HG03558 (cell line): ENCODE data around the gene GRIN3B.

Experiments
- ATAC-seq: cut with Tn5 transposase; IDR thresholded peaks from one replicate; pipeline ENCODE4 v1.9.1; 2021; ENCODE audit warnings: moderate number of reproducible peaks; ENCODE audit not compliant: unreplicated experiment; ENCODE audit errors: extremely low read depth

GRIN3B gene

GRCh38 chr19:1053176-1054101 lies 53.2 kb downstream of the GRIN3B start:
- no peak for ATAC-seq

- ATAC-seq, result no peak
These were observed 54.1 kb downstream of the GRIN3B start for GRCh38 chr19:1054102-1055027.

GRCh38 chr19:1055028-1055425 lies 54.8 kb downstream of the GRIN3B start:
- no peak for ATAC-seq

GRCh38 chr19:1055886-1056620 lies 55.8 kb downstream of the GRIN3B start:
- no peak for ATAC-seq

- no peak for ATAC-seq
These were observed 57.1 kb downstream of the GRIN3B start for GRCh38 chr19:1057176-1057855.

- ATAC-seq, result no peak
These were observed 57.9 kb downstream of the GRIN3B start for GRCh38 chr19:1058112-1058511.
